MM.1S (cell line): ENCODE measurements around the gene PRMT1.
"Not testable (repeated sequence)": the region's sequence is repeated elsewhere in the genome, so short reads cannot be mapped to it uniquely, and the experiment has no call there.

Source experiments
- DNase-seq: peaks from one replicate; pipeline ENCODE4 v3.0.0-alpha.2; 2015
- H2AFZ ChIP-seq: fragments of 300-600 bp; sonication (generic); 2 replicates; pipeline ENCODE4 v1.6.0; 2016; ENCODE audit warnings: antibody characterized with exemption, low read length
- H3F3A ChIP-seq: fragments of 300-600 bp; sonication (generic); 2 replicates; pipeline ENCODE4 v1.6.1; 2016; ENCODE audit warnings: mild to moderate bottlenecking, antibody characterized with exemption, low read length, moderate library complexity, mixed read lengths; ENCODE audit not compliant: insufficient read depth
- H3K27ac ChIP-seq: fragments of 300-600 bp; sonication (generic); 2 replicates; pipeline ENCODE4 v1.5.1; 2016; ENCODE audit warnings: mild to moderate bottlenecking, low read length
- H3K27me3 ChIP-seq: fragments of 300-600 bp; sonication (generic); replicated peaks from 2 replicates; pipeline ENCODE4 v1.6.0; 2016; ENCODE audit warnings: low read length; ENCODE audit not compliant: insufficient read depth
- H3K36me3 ChIP-seq: fragments of 300-600 bp; sonication (generic); replicated peaks from 2 replicates; pipeline ENCODE4 v1.6.1; 2016; ENCODE audit warnings: mild to moderate bottlenecking, low read length, mixed read lengths; ENCODE audit not compliant: insufficient read depth
- H3K4me1 ChIP-seq: fragments of 300-600 bp; sonication (generic); 2 replicates; pipeline ENCODE4 v1.6.1; 2016; ENCODE audit warnings: low read length, mixed read lengths
- H3K4me2 ChIP-seq: fragments of 300-600 bp; sonication (generic); 2 replicates; pipeline ENCODE4 v1.6.0; 2016; ENCODE audit warnings: low read depth, low read length
- H3K4me3 ChIP-seq: fragments of 300-600 bp; sonication (generic); 2 replicates; pipeline ENCODE4 v1.5.1; 2016; ENCODE audit warnings: low read length, mixed read lengths
- H3K79me2 ChIP-seq: fragments of 300-600 bp; sonication (generic); 2 replicates; pipeline ENCODE4 v1.6.1; 2016; ENCODE audit warnings: mixed run types, low read length, mixed read lengths
- H3K9ac ChIP-seq: fragments of 300-600 bp; sonication (generic); 2 replicates; pipeline ENCODE4 v1.6.1; 2016; ENCODE audit warnings: low read length, mixed read lengths
- H3K9me2 ChIP-seq: fragments of 300-600 bp; sonication (generic); replicated peaks from 2 replicates; pipeline ENCODE4 v1.6.1; 2016; ENCODE audit warnings: mild to moderate bottlenecking, low read length, mixed read lengths; ENCODE audit not compliant: insufficient read depth
- H3K9me3 ChIP-seq: fragments of 300-600 bp; sonication (generic); replicated peaks from 2 replicates; pipeline ENCODE4 v1.6.1; 2016; ENCODE audit warnings: mild to moderate bottlenecking, low read length, mixed read lengths; ENCODE audit not compliant: insufficient read depth
- H4K20me1 ChIP-seq: fragments of 300-600 bp; sonication (generic); 2 replicates; pipeline ENCODE4 v1.6.1; 2016; ENCODE audit warnings: mild to moderate bottlenecking, low read length, moderate library complexity, mixed read lengths; ENCODE audit not compliant: insufficient read depth
- EZH2 ChIP-seq: fragments of 300-600 bp; sonication (generic); optimal IDR thresholded peaks from 2 replicates; pipeline ENCODE3; 2017; ENCODE audit warnings: low read depth, mild to moderate bottlenecking, antibody characterized with exemption, low read length, mixed read lengths
- EZH2phosphoT487 ChIP-seq: fragments of 300-600 bp; sonication (generic); IDR thresholded peaks from 2 replicates; pipeline ENCODE4 v1.6.1; 2018; ENCODE audit warnings: antibody characterized with exemption, low read length
- TF ChIP-seq, protein P1 (sequence below): fragments of 300-600 bp; sonication (generic); IDR thresholded peaks from 2 replicates; pipeline ENCODE4 v1.5.1; 2016; ENCODE audit warnings: antibody characterized with exemption, low read length, mixed read lengths

Gene PRMT1

DNA sequence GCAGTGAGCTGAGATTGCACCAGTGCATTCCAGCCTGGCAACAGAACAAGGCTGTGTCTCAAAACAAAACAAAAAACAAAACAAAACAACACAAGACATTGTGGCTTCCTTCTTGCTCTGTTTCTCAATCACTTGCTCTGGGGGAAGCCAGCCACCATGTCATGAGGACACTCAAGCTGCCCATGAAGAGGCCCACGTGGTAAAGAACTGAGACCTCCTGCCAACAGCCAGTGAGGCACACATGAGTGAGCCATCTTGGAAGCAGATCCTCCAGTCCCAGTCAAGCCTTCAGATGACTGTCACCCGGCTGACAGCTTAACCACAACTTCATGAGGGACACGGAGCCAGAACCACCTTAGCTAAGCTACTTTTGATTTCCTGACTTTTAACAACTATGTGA, 39.1 kb downstream of the PRMT1 start:
- Histone ChIP-seq H3K9ac (no peak overlapping the region), H3K79me2 (no peaks in the 10 kb centered on the region), H3F3A (no peaks in the 10 kb centered on the region), H4K20me1 (no peaks in the 10 kb centered on the region), H3K27me3 (peaks cover 14% of the 10 kb centered on the region), H3K36me3 (no peaks in the 10 kb centered on the region), H3K9me2 (no peaks in the 10 kb centered on the region), H3K4me3 (no peak overlapping the region), H3K27ac (no peak overlapping the region), H3K4me1 (no peaks in the 10 kb centered on the region), H3K9me3 (no peaks in the 10 kb centered on the region), H2AFZ (no peak overlapping the region), H3K4me2 (no peak overlapping the region)
- DNase-seq: no peak
- no peak for TF ChIP-seq EZH2phosphoT487
- no peak for TF ChIP-seq EZH2
- TF ChIP-seq, protein P1, sequence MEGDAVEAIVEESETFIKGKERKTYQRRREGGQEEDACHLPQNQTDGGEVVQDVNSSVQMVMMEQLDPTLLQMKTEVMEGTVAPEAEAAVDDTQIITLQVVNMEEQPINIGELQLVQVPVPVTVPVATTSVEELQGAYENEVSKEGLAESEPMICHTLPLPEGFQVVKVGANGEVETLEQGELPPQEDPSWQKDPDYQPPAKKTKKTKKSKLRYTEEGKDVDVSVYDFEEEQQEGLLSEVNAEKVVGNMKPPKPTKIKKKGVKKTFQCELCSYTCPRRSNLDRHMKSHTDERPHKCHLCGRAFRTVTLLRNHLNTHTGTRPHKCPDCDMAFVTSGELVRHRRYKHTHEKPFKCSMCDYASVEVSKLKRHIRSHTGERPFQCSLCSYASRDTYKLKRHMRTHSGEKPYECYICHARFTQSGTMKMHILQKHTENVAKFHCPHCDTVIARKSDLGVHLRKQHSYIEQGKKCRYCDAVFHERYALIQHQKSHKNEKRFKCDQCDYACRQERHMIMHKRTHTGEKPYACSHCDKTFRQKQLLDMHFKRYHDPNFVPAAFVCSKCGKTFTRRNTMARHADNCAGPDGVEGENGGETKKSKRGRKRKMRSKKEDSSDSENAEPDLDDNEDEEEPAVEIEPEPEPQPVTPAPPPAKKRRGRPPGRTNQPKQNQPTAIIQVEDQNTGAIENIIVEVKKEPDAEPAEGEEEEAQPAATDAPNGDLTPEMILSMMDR: no peak

DNA sequence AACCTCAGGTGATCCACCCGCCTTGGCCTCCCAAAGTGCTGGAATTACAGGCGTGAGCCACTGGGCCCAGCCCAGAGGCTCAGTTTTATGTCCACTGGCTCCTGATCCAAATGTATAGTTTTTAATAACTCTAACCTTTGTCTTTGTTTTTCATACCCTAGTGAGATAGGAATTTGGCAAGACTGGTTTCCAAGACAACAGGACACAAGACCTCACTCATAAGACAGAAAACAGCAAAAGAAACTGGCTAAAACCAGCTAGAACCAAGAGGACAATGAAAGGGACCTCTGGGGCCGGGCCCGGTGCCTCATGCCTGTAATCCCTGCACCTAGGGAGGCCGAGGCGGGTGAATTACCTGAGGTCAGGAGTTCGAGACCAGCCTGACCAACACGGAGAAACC, 41.4 kb downstream of the PRMT1 start:
- H3K79me2 ChIP-seq: no peaks in the 10 kb centered on the region
- H3F3A ChIP-seq: no peaks in the 10 kb centered on the region
- H3K9me3 ChIP-seq: no peaks in the 10 kb centered on the region
- H3K36me3 ChIP-seq: no peaks in the 10 kb centered on the region
- H4K20me1 ChIP-seq: no peaks in the 10 kb centered on the region
- DNase-seq: no peak
- H3K9me2 ChIP-seq: no peaks in the 10 kb centered on the region
- no peak overlapping the region for H3K9ac ChIP-seq
- H3K27me3 ChIP-seq: peaks cover 27% of the 10 kb centered on the region
- TF ChIP-seq EZH2: no peak
- no peak overlapping the region for H3K27ac ChIP-seq
- no peaks in the 10 kb centered on the region for H3K4me1 ChIP-seq
- H3K4me3 ChIP-seq: no peak overlapping the region
- H2AFZ ChIP-seq: no peak overlapping the region
- no peak overlapping the region for H3K4me2 ChIP-seq

DNA sequence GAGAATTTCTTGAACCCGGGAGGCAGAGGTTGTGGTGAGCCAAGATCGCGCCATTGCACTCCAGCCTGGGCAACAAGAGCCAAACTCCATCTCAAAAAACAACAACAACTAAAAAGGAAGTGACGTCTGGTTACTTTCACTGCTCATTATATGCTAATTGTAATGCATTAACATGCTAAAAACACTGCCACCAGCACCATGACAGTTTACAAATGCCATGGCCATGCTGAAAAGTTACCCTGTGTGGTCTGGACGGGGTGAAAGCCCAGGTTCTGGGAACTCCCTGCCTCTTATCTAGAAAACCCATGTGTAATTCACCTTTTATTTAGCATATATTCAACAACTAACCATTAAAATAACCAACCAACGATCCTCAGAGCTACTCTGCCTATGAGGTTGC, 41.9 kb downstream of the PRMT1 start:
- Histone ChIP-seq H3K9me2 (no peaks in the 10 kb centered on the region), H3K27me3 (peaks cover 27% of the 10 kb centered on the region), H3K9ac (no peak overlapping the region), H3K4me3 (no peak overlapping the region), H3K27ac (no peak overlapping the region), H3K4me1 (no peaks in the 10 kb centered on the region), H3K9me3 (no peaks in the 10 kb centered on the region), H3K79me2 (no peaks in the 10 kb centered on the region), H3K36me3 (no peaks in the 10 kb centered on the region), H2AFZ (no peak overlapping the region), H3F3A (no peaks in the 10 kb centered on the region), H3K4me2 (no peak overlapping the region), H4K20me1 (no peaks in the 10 kb centered on the region)
- TF ChIP-seq EZH2phosphoT487 (no peak), EZH2 (no peak)
- TF ChIP-seq, protein P1: no peak
- DNase-seq: no peak

DNA sequence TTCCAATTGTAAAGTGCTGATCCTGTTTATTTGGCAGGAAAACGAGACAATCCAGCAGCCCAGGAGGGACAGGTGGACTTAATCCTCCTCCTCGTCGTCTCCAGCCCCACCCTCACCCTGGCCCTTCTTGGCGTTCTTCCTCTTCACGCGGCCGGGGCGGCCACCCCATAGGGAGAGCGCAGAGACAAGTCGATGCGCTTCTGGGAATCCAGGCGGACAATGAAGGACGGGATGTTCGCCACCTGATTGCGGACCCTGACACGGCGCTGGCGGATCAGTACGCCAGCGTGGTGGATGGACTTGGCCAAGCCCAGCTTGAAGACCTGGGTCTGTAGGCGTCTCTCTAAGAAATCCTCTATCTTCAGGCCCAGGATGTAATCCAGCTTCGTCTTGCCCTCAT, 42.3 kb downstream of the PRMT1 start:
- not testable (repeated sequence) for H2AFZ ChIP-seq, H3K4me1 ChIP-seq, H3K79me2 ChIP-seq, DNase-seq, H3K9ac ChIP-seq, H3K9me2 ChIP-seq, H3K27ac ChIP-seq, H3K9me3 ChIP-seq, H3K4me3 ChIP-seq, H3F3A ChIP-seq, H3K4me2 ChIP-seq, H3K36me3 ChIP-seq, H4K20me1 ChIP-seq
- H3K27me3 ChIP-seq: peaks cover 31% of the 10 kb centered on the region
